HG02970 (cell line): Measurements from ENCODE around the gene SEPTIN10.
A peak's percentile ranks its signal among the peaks of the same experiment; 100 is the strongest.
"Not testable (repeated sequence)": the region's sequence is repeated elsewhere in the genome, so short reads cannot be mapped to it uniquely, and the experiment has no call there.

Experiments
- ATAC-seq: cut with Tn5 transposase; IDR thresholded peaks from one replicate; pipeline ENCODE4 v1.9.1; 2021; ENCODE audit warnings: mild to moderate bottlenecking, moderate library complexity, moderate number of reproducible peaks; ENCODE audit not compliant: unreplicated experiment, low FRiP score

The SEPTIN10 gene

GRCh38 chr2:109554758-109555157 is 59.0 kb downstream of the SEPTIN10 start:
- ATAC-seq, result no peak

- ATAC-seq, result no peak
Measured at GRCh38 chr2:109549016-109549590, 64.7 kb downstream of the SEPTIN10 start.

GRCh38 chr2:109547280-109547679 is 66.5 kb downstream of the SEPTIN10 start:
- ATAC-seq, result no peak

- ATAC-seq, result peak; percentile 57
Measured at GRCh38 chr2:109545828-109546713, 67.7 kb downstream of the SEPTIN10 start.

- ATAC-seq, result no peak
Measured at GRCh38 chr2:109542384-109542783, 71.4 kb downstream of the SEPTIN10 start.

- ATAC-seq, result no peak
Measured at GRCh38 chr2:109538546-109538945, 75.2 kb downstream of the SEPTIN10 start.

- ATAC-seq, result no peak
Measured at GRCh38 chr2:109537565-109538222, 76.1 kb downstream of the SEPTIN10 start.

- ATAC-seq, result not testable (repeated sequence)
Measured at GRCh38 chr2:109536556-109536955, 77.2 kb downstream of the SEPTIN10 start.

- ATAC-seq, result no peak
Measured at GRCh38 chr2:109535217-109535946, 78.4 kb downstream of the SEPTIN10 start.

- ATAC-seq, result no peak
Measured at GRCh38 chr2:109533823-109534222, 79.9 kb downstream of the SEPTIN10 start.

- ATAC-seq, result no peak
Measured at GRCh38 chr2:109532728-109533076, 81.1 kb downstream of the SEPTIN10 start.

GRCh38 chr2:109531896-109532727 is 81.7 kb downstream of the SEPTIN10 start:
- no peak for ATAC-seq

GRCh38 chr2:109531221-109531620 is 82.5 kb downstream of the SEPTIN10 start:
- ATAC-seq, result no peak

- no peak for ATAC-seq
Measured at GRCh38 chr2:109530712-109531111, 83.1 kb downstream of the SEPTIN10 start.

GRCh38 chr2:109529532-109530449 is 84.0 kb downstream of the SEPTIN10 start:
- ATAC-seq, result no peak

GRCh38 chr2:109528811-109529501 is 84.8 kb downstream of the SEPTIN10 start:
- no peak for ATAC-seq

GRCh38 chr2:109527846-109528705 is 85.7 kb downstream of the SEPTIN10 start:
- no peak for ATAC-seq
